GM21423 (cell line): ENCODE data around the gene CIB1.

Experiments
- ATAC-seq: cut with Tn5 transposase; IDR thresholded peaks from one replicate; pipeline ENCODE4 v1.9.1; 2021; ENCODE audit warnings: mild to moderate bottlenecking, moderate library complexity; ENCODE audit not compliant: unreplicated experiment

CIB1 gene

DNA sequence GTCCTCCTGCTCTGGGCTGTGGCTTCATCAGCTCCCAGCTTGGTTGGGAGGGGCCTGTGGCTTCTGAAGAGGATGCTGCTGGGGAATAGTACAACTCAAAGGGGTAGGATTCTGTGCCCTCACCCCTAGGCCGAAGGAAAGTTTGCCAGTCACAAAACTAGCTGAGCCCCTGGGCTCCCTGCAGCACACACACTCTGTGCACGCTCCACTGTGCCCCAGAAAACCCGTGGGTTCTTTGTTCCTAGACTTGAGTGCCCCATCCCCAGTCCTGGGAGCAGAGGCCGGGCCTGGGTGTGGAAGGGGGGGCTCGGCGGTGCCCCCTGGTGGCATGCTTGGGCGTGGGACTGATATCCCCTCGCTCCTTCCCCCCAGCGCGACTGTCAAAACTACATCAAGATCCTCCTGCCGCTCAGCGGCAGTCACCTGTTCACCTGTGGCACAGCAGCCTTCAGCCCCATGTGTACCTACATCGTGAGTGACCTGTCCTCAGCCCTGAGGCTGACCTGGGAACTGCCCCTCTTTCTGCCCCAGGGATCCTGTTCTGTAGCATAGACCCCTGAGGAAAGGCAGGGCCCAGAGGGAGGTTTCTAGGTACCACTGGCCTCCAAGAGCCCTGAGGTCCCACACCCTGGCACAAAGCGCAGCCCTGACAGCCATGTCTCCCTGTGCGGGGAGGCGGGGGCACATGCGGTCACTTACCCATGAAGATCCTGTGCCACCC is 14.2 kb downstream of the CIB1 start:
- no peak for ATAC-seq

DNA sequence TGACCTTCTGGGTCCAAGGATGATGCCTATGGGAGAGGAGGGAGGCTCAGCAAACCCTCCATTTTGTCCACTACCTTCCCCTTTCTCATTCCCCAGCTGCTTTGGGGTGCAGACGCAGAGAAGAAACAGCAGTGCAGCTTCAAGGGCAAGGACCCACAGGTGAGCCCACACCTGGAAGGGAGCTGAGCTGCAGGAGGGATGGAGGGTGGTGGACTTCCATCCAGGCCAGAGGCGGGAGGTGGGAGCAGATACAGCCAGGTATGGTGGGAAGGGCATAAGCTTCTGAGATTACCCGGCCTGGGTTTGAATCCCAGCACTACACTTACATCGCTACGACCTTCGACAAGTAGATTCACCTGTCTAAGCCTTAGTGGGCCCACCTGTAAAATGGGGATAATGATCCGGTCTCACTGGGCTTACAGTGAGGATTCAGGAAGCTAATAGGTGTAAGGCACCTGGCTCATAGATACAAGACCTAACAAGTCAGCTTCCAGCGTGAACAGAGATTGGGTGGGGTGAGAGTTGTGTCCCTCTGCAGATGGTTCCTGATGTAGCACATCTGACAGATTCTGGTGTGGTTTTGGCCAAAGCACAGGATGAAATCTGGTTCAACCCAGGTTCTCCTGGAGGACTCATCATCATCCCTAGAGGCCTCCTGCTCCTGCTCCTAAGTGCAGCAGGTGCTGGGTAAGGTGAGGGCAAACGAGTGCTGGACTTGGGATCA is 15.9 kb downstream of the CIB1 start:
- ATAC-seq, result no peak

DNA sequence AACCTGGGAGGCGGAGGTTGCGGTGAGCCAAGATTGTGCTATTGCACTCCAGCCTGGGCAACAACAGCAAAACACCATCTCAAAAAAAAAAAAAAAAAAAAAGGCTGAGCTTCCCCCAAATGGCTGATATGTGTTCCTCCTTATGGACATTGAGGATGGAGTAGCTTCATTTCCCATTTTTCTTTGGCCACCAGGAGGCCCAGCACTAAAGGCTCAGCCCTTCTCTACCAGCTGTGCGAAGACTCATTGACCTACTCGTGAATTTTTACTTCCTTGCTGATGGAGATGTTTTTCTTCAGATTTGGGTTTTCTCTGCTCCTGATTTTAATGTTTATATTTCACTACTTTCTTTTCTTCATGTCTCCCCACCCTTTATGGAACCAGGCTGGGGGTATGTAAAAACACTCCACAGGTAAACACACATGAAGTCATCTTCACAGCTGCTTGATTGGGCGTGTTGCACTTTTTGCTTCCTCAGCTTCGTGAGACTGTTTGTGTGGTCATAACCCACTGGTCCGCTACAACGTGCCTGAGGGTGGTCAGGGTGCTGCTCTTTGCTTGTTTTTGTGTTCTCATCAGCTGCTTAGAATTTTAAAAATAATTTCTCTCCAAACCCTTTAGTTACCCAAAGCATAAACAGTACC is 19.1 kb downstream of the CIB1 start:
- ATAC-seq, result no peak

DNA sequence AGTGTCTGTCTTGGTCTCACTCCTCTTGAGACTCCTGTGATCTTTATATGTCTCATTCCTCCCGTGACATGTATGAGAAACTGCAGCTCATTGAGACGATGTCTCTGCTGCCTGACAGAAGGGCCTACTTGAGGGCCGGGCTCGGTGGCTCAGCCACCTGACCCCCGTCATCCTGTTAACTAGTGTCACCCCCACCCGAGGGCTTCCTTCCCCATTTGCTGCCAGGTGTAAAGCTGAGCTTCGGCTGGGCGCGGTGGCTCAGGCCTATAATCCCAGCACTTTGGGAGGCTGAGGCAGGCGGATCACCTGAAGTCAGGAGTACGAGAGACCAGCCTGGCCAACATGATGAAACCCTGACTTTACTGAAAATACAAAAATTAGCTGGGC is 19.9 kb downstream of the CIB1 start:
- no peak for ATAC-seq

DNA sequence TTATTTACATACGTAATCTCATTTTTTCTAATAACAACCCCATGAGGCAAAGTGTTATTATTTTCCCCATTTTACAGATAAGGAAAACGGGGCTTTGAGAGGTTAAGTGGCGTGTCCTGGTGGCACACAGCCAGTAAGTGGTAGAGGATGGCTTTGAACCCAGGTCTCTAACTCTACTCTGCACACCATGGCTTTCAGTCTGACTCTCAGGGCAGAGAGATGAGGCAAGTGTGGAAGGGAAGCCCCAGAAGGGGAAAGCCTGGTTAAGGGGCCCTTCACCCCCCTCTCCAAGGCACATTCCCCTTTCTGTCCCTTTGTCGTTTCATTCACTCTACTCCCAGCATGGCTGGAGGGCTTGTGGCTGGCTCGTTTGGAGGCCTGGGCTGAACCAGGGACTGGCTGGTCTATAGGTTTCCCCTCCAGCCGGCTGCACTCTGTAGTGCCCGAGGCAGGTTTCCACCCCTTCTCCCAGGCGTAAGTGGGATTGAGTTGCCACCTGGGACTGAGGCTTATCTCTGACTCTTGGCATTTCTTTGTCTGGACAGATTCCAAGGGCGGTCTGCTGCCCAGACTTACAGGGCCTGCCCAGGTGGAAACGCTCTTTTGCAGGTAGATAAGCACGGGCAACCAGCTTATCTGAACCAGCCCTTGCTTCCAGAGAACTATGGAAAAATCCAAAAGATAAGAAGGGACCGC is 20.5 kb downstream of the CIB1 start:
- no peak for ATAC-seq

DNA sequence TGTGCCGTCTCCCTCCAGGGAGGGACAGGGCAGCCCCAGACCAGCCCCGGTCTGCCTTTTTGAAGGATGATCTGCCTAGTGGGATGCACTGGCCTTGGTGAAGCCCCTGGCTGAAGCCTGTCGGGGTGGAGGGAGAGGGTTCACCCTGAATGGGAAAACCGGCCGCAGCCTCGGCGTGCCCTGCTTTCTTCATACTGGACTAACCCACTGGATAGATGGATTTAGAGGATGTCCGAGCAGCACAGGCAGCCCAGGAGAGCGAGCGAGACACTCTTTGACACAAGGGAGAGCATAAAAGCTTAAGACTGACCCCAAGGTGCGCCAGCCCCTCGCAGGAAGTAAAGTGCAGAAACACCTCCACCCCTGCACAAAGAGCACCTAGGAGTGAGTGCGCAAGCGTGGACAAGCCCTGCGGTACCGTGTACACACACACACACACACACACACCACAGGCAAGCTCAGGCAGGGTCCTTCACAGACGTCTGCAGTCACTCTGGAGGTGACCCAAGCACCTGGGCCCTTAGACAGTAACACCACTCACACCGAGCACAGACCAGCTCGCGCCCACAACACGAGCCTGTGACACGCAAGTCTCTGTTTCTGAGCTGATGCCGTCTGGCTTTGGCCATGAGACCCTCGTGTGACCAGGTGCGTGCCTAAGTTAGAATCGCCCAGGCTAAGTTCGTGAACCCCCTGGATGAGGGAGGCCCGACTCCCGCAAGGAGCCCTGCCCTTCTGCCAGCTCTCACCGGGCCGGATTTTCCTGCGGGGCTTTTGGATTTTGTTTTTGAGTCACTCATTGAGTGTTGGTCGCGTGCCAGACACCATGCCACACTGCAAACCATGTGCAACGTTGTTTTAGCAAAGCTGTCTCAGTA is 21.3 kb downstream of the CIB1 start:
- ATAC-seq, result no peak

DNA sequence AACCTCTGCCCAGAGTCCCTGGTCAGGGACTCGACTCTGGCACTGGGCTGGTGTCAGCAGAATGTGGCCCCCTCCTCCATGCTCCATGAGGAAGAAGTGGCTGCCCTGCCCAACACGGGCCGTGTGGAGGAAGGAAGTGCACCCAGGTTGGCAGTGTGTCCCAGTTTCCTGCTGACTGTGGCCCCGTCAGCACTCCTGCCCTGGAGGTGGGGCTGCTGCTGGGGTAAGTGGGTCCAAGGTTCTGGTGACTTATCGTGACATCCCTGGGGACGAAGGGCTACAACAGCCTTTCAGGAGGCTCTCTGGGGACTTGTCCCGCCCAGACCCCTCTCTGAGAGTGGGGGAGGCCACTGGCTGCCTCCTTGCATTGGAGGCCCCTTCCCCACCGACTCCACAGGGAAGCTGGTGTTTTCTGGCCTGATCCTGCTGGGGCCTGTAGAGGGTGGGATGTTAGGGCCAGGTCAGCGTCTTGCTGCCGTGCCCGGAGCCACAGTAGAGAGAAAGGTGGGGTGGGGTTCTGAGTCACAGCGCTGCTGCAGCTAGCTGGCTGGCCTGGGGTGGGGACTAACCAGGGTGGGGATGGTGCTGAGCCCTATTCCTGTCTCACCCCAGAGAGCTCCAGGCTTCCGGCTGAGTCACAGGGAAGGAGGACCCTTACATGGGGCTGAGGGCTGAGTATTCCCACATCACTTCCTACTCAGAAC is 22.1 kb downstream of the CIB1 start:
- ATAC-seq, result no peak

DNA sequence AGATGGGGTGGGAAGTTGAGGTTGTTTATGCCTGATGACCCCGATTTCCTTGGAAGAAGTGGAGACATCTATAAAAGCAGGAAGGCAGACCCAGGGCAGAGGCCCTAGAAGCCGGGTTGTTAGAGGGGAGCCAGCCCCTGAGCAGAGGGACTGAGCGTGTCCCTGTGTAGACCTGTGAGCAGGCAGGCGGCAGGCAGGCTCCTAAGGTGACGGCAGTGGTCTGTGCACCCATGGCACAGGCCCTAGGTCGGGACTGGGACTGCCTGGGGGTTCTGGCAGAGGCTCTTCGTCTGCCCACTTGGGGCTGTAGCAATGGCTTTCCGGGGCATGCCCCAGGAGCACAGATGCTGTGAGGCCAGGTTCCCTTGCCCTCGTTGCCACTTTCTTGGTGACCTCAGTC is 22.7 kb downstream of the CIB1 start:
- no peak for ATAC-seq

DNA sequence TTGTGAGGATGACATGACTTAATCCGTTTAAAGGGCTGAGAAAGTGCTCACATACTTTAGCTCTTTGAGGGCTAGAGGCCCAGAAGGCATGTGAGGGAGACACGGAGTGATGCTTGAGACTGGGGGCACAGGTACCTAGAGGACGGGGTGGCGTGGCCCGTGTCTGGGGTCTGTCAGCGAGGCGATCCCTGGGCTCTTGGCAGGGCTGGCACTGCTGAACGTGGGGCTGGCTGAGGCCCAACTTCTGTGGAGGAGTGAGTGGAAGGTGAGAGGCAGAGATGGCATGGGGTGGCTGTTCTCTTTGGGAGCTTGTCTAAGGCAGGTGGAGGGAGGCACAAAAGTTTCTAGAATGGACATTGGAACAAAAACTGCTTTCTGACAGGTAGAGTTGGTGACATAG is 23.1 kb downstream of the CIB1 start:
- no peak for ATAC-seq

DNA sequence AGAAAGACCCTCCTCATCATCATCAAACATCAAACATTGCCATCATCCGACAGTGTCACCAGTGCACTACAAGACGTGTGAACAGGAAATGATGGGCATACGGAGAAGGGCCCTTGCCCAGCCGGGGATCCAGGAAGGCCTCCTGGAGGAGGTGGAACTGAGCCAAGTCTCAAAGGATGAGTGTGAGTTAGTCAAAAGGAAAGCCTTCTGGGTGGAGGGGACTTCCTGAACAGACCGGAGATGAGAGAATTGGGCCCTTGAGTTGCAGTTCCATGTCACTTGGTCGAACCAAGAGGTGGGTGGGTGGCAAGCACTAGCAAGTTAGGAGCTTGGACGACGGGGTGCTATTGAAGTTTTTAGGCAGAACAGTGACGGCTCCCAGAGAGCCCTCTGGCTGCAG is 24.1 kb downstream of the CIB1 start:
- ATAC-seq, result no peak

DNA sequence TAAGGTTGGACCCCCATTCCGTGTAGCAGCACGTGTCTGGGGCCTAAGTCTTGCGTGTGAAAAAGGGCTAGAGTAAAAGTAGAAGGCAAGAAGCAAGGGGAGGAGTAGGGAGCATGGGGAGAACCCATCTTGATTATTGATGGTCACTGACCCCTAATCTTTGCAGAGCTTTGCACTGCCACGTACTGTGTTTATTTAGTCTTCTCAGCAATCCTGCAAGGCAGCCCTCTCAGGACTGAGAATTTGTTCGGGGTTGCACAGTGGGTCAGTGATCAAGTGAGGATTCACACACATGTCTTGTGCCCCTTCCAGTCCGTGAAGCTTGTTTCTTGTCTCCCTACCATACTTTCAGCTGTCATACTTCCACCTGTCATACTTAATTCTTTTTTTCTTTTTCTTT is 25.4 kb downstream of the CIB1 start:
- no peak for ATAC-seq

DNA sequence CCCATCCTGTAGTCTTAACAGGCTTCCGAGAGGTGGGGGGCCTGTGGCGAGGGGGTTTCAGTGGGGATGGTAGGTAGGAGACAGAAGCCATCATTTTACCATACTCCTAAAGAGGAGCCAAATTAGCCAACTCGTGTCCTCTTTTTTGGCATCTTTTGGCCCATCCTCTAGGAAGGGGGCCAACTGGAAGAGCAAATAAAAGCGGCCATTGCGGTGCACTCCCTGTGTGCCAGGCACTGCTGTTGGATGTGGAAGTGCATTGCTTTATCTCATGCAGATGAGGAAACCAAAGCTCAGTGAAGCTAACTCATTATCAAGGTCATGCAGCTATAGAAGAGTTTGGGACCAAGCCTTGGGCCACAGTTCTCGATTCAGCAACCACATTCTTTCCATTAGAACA is 26.5 kb downstream of the CIB1 start:
- ATAC-seq, result no peak

DNA sequence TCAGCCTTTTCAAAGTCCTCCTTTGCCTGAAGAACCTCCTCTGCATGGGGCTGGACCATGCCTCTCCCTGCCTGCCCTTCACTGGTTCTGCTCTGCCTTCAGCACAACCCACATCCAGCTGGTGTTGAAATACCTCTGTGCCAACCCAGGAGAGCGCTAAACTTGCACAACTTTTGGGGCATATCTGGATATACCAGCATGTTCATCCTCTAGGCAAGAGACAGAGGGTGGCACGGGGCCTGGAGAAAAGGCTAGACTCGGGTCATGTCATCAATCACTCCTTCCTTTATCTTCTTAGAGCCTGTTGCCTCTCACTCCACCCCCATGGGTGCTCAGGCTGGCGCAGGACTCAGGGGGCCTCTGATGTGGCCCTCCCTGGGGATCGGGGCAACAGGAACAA is 27.9 kb downstream of the CIB1 start:
- no peak for ATAC-seq

DNA sequence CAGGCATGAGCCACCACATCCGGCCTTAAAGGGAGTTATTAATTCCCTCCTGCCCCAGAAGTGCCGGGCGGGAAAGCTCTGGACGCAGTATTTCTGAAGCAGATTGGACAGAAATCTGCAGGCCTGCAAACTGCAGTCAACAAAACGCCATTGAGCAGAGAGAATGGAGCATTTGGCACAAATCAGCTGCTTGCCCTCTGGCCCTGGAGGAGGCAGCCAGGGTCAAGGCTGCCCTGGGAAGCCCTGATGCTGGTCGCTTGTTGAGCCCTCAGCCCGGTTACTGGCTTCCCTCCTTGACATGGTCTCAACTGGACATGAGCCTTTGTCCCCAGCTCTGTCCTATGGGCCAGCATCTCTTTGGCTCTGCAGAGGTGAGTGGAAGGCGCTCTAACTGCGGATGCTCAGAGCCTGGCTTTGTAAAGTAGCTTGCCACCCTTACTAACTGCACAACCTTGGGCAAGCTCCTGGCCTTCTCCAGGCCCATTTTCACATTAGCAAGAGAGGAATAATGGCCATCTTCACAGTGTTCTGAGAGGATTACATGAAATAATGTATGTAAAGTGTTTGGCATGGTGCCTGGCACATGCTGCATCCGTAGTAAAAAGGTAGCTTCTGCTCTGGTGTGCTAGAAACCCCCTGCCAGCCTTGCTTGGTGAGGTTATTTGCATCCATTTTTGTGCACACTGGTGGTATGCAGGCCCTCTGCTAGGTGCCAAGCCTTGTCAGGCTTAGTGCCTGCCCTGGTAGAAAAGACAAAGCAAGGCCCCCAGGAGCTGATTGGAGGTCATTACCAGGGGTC is 28.5 kb downstream of the CIB1 start:
- no peak for ATAC-seq

DNA sequence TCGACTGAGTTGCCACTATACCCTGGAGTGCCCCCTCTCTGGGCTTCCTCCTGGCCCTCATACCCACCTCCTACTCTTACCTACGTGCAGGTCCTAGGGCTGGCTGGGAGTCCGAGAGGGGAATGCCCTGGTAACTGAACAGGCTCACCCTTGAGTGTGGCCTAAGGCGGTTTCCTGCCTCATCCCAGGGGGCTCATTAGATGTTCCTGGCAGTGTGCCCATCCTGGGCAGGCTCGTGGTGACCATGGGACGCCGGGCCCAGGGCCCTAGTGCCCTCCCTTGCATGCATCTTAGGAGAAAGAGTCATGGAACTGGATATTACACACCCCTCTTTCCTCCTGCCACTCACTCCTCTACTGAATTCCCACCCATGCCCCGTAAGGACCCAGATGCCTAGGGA is 29.8 kb downstream of the CIB1 start:
- no peak for ATAC-seq

DNA sequence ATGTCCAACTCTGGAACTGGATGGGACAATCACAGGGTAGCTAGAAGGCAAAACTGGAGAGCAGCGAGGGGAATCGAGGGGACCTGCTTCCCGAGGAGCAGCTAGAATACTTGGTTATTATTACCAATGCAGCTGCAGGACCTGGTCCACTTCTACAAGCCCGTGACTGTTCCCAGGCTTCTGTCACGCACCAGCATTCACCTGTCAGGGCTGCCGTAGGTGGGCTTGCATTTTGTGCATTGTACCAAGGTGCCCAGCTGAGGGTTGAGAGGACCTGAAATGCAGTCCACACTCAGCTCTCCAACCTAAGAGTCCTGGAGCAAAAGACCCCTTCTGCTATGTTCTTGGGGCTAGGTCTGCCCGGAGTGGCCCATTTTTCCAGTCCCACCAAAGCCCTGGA is 30.3 kb downstream of the CIB1 start:
- no peak for ATAC-seq

DNA sequence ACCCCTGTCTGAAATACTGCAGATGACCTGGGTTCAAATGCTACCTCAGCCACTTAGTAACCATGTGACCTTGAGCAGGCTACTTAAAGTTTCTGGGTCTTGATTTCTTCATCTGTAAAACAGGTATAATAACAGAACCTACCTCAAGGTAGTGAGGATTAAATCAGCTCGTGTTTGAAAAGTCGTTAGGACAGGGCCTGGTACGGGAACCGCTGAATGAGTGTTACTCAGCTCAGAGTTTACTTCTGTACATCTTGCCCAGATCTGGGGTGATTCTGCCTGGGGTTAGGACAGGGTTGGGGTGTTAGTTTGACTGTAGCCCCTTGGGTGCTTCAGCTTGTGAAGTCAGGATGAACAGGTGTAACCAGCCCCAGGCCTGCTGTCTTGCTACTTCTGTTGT is 30.8 kb downstream of the CIB1 start:
- ATAC-seq, result no peak

DNA sequence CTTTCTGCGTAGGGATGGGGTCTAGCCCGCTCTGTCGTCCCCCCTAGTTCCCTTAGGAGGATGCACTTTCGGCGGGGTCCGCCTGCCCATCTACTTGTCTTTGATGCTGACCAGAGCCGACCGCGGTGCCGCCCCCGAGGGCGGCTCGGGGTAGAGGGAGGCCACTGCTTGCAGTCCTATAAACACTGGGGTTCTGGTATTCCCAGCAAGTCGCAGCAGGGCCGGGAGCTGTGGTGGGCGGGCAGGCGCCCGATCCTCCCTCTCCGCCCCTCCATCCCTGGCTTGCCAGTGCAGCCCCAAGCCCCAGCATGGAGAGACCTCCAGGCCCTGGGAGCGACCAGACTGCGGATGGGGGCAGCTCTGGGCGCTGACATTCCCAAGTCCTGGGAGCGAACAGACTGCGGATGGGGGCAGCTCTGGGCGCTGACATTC is 31.8 kb downstream of the CIB1 start:
- ATAC-seq, result no peak
